ENCODE results near the gene KLHL24.
A peak's percentile ranks its signal among the peaks of the same experiment; 100 is the strongest.
"Not testable (repeated sequence)": the region's sequence is repeated elsewhere in the genome, so short reads cannot be mapped to it uniquely, and the experiment has no call there.

The KLHL24 gene

GRCh38 chr3:183636221-183637105 lies 1.0 kb downstream of the KLHL24 start:
- peak; percentile 86 for DNase-seq (ENCODE audit: low read depth)

DNA sequence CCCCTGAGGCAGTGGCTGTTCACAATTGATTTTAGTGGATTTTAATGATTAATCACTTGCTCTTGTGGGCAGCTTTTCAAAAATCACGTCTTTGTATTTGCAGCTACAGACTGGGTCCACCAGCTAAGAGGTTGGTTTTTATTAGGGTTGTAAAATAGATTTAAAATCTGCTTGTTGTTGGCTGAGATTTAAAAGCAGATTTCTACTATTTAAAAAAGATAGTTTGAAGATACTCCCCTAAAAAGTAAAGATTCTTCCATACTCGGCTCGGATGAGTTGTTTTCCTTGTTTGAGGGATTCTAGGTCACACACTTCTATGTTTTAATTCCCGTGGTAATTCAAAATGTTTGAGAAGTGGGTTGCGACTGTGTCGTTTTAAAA lies 1.7 kb downstream of the KLHL24 start:
- no peak for DNase-seq (ENCODE audit: low read depth)

DNA sequence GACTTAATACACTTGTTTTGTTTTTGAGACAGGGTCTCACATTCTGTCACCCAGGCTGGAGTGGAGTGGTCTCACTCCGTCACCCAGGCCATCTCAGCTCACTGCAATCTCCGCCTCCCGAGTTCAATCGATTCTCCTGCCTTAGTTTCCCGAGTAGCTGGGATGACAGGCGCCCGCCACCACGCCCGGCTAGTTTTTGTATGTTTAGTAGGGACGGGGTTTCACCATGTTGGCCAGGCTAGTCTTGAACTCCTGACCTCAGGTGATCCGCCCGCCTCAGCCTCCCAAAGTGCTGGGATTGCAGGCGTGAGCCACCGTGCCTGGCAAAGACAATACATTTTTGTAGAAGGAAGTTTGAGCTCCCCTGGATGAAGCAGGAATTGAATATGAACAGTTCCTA lies 2.2 kb downstream of the KLHL24 start:
- DNase-seq (ENCODE audit: low read depth) = not testable (repeated sequence)

DNA sequence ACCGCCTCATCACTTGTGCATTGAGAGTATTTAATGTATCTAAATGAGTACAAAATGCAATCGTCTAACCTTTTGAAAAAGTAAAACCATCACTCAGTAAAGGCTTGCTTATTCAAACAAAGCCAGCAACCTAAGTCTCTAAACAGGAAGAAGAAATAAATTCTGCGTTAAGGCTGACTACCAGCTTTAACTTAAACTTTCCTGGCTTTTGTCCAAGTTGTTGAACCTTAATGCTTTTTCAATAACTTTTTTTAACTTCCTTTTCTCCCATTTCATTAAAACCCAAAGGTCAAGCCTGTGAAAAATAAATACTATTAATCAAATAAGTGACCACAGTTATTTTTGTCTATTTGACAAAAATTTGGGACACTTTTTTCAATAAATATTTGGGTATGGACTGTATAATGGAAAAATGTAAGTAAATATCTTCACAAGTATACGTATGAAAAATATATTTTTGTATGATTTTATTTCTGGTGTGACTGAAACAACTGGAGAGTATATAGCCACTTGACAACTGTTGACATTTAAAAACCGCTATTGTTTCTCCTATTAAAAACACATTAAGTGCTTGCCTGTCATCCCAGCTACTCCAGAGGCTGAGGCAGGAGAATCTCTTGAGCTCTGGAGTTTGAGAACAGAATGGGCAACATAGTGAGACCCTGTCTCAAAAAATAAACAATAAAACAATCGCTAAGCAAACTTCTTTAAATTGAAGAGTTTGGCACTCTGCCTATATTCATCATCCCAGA lies 2.9 kb downstream of the KLHL24 start:
- DNase-seq (ENCODE audit: low read depth) = no peak

GRCh38 chr3:183640635-183641034 lies 5.2 kb downstream of the KLHL24 start:
- not testable (repeated sequence) for DNase-seq (ENCODE audit: low read depth)

DNA sequence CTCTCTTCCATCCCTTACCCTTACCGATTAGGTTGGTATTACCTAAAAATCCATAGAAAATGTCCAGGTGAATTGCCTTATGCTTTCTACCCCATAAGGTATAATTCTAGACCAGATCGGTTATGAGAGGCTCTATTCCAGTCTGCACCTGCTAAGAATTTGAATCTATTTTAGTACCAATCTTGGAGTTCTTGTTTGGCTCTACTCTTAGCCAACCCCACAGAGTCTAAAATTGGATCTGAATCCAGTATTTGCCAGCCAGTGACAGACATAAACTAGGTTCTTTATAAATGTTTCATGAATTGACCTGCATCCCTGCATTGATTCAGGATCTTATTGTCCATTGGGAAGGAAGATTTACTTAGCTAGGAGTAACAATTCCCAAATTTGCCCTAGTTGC lies 6.5 kb downstream of the KLHL24 start:
- no peak for DNase-seq (ENCODE audit: low read depth)

DNA sequence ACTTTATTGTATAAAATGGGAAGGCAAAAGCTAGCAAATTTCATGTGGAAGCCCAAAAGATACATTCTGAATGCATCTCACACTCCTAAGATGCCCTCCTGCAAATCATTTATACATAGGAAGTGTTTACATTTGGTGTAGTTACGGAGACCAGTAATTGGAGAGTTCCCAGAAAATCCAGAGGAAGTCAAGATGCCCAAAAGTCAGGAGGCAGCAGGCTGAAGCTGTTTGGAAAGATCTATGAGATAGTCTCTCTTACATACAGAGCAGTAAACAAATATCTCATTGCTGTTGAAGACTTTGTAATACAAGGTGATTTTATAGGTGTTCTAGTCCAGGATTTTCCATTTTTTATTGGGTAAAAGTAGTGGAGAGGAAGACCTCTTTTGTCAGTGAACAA lies 8.8 kb downstream of the KLHL24 start:
- no peak for DNase-seq (ENCODE audit: low read depth)

DNA sequence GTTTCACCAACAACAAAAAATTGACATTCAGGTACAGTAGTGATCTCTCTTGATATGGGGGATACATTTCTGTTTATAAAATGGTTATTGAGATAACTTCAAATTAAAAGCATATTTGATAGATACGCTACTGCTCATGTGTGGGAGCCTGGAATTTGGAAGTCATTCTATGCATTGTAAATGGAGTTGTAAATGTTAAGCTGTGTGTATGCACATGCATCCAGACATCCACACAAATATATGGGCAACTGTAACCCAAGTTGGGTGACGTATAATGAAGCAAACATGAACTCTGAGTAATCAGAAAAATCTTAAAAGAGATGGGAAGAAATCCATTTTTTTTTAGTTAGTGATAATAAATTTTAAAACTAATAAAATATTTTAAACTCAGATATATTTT lies 9.8 kb downstream of the KLHL24 start:
- DNase-seq (ENCODE audit: low read depth) = no peak

- DNase-seq (ENCODE audit: low read depth) = no peak
Measured at GRCh38 chr3:183650554-183650953, 15.1 kb downstream of the KLHL24 start.

DNA sequence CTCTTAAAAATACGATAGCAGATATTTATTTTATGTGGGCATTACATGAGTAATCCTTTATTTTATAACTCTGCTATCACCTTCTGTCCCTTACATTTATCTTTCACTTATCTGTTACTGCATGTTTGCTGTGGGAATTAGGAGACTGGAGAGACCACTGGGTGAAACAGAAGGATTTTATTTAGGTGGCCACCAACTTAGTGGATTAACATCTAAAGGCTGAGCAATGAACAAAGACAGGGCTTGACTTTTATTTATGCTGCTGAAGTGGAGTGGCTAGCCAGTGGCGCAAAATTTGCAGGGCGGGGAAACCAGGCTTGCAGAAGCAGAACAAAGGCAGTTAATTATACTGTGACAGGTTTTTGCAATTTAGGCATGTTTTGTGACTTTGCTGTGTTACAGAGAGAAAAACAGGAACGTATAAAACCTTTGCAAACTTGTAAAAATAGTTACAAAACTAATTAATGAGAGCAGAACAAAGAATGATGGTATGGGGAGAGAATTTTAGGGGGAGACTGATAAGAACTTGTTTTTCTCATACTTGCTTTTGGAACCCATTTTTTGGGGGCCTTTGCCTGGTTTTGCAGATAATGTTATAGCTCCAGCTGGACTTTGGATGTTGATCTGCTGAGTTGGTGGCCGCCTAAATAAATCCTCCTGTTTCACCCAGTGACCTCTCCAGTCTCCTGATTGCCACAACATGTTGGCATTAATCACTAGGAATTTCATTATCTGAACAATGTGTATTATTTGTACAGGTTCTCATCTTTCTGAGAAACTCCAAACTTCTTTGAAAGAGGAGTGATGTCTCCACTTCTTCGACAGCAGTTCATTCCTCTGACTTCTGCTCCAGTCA lies 18.0 kb downstream of the KLHL24 start:
- no peak for DNase-seq (ENCODE audit: low read depth)

DNA sequence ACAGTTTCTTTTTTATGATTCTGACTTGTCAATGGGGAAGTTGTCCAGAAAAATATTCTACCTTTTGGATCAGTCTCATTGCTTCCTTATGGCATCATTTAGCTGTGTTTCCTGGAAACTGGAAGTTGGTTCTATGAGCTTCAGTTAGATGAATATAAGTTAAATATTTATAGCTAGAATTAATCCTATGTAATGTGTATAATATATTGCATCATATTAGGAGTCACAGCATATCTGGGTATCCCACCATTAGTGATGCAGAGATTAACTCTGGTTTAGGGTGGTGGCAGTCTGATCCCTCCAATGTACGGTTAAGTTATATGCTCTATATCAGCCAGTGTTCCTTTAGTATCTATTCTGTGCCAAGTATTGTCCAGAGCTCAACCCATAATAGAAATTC lies 19.3 kb downstream of the KLHL24 start:
- no peak for DNase-seq (ENCODE audit: low read depth)

- no peak for DNase-seq (ENCODE audit: low read depth)
Measured at GRCh38 chr3:183662099-183662498, 26.7 kb downstream of the KLHL24 start.

DNA sequence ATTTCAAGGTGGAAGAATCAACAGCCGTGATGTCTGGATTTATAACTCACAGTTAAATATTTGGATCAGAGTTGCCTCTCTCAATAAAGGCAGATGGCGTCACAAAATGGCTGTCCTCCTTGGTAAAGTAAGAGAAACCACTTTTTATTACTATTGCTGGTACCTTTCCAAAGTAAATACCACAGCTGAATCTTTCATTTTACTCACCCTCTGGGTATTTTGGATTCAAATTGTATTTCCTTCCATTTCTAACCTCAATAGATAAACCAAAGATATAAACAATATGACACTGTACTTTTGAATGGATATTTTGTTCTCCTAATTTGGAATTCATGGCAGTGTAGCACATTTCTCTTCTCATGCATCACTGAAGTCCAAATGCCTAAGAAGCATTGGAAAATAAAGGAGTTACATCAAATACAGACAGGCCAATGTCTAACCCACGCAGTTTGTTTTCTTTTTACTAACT lies 29.5 kb downstream of the KLHL24 start:
- no peak for DNase-seq (ENCODE audit: low read depth)

GRCh38 chr3:183680061-183680460 lies 44.6 kb downstream of the KLHL24 start:
- DNase-seq (ENCODE audit: low read depth) = no peak

- DNase-seq (ENCODE audit: low read depth) = no peak
Measured at GRCh38 chr3:183687705-183688104, 52.3 kb downstream of the KLHL24 start.

GRCh38 chr3:183688874-183689273 lies 53.5 kb downstream of the KLHL24 start:
- DNase-seq (ENCODE audit: low read depth) = no peak

- DNase-seq (ENCODE audit: low read depth) = not testable (repeated sequence)
Measured at GRCh38 chr3:183689621-183690020, 54.2 kb downstream of the KLHL24 start.

DNA sequence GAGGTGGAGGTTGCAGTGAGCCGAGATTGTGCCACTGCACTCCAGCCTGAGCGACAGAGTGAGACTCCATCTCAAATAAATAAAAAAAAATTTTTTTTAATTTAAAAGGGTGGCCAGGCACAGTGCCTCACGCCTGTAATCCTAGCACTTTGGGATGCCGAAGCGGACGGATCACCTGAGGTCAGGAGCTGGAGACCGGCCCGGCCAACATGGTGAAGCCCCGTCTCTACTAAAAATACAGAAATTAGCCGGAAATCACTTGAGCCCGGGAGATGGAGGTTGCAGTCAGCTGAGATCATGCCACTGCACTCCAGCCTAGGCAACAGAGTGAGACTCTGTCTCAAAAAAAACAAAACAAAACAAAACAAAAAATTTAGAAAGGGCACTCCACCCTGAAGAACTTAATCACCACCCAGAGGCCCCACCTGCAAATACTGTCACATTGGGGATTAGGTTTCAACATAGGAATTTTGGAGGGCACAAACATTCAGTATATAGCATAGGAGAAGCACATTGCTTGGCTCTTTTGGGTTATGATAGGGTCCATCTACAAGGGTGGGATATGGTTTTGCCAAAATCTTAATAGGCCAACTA lies 55.1 kb downstream of the KLHL24 start:
- DNase-seq (ENCODE audit: low read depth) = no peak

- DNase-seq (ENCODE audit: low read depth) = no peak
Measured at GRCh38 chr3:183692436-183692835, 57.0 kb downstream of the KLHL24 start.

GRCh38 chr3:183695569-183696364 lies 60.3 kb downstream of the KLHL24 start:
- no peak for DNase-seq (ENCODE audit: low read depth)

- no peak for DNase-seq (ENCODE audit: low read depth)
Measured at GRCh38 chr3:183697123-183697609, 61.7 kb downstream of the KLHL24 start.

Data from activated gamma-delta T cell treated with anti-CD3 and anti-CD28 coated beads, Interleukin-2, amount 50 U/mL, for 16 hours (primary cell).